Esophagus muscularis mucosa (tissue), 4 donors: ENCODE results near the gene DEDD. TPM values are rescaled to one million over a fixed set of nuclear protein-coding genes. Genes with fewer than 3 reads are reported as not detected.

ENCODE experiments used
- DNase-seq: peaks from one replicate; pipeline ENCODE4 v3.0.0-alpha.2; 2017; ENCODE audit errors: extremely low spot score
- H3K27ac ChIP-seq, 4 donors: fragments of 200-600 bp; sonication (generic); replicated peaks in 1 of 4; 1 replicate in 3 of 4; 2 replicates in 1 of 4; pipeline ENCODE4 v1.5.1; 2016 to 2019; ENCODE audit warnings: mild to moderate bottlenecking in 1 of 4
- H3K27me3 ChIP-seq, 4 donors: fragments of 200-600 bp; sonication (generic); one replicate each; pipeline versions ENCODE4 v1.5.1 to v1.6.0; 2016 to 2019
- H3K36me3 ChIP-seq, 4 donors: fragments of 200-600 bp; sonication (generic); one replicate each; pipeline ENCODE4 v1.5.1; 2016 to 2019
- H3K4me1 ChIP-seq, 4 donors: fragments of 200-600 bp; sonication (generic); one replicate each; pipeline ENCODE4 v1.5.1; 2016 to 2019
- H3K4me3 ChIP-seq, 4 donors: fragments of 200-600 bp; sonication (generic); 1 replicate in 2 of 4; 2 replicates in 2 of 4; pipeline ENCODE4 v1.5.1; 2016 to 2019; ENCODE audit warnings: mild to moderate bottlenecking in 4 of 4, moderate library complexity in 1 of 4
- H3K9me3 ChIP-seq, 4 donors: fragments of 200-600 bp; sonication (generic); 1 replicate in 3 of 4; 2 replicates in 1 of 4; pipeline ENCODE4 v1.5.1; 2016 to 2019
- EP300 ChIP-seq: sonication (generic); formaldehyde crosslinking; IDR thresholded peaks from one replicate; pipeline ENCODE4 v1.6.1; 2017; ENCODE audit warnings: antibody characterized with exemption
- POLR2A ChIP-seq: fragments of 450-650 bp; IDR thresholded peaks from one replicate; pipeline ENCODE4 v1.6.1; 2017; ENCODE audit warnings: antibody characterized with exemption, moderate library complexity, mild to moderate bottlenecking, low read depth
- POLR2AphosphoS5 ChIP-seq, 2 donors: sonication (generic); formaldehyde crosslinking; IDR thresholded peaks; one replicate each; pipeline ENCODE4 v1.6.1; 2017; ENCODE audit warnings: antibody characterized with exemption in 2 of 2
- WGBS: methylation state at CpG from one replicate; pipeline ENCODE4 v1.1.5; 2018; 5-methylcytosine and 5-hydroxymethylcytosine counted together
- intact Hi-C: fragments of 100-400 bp; cut with DNase I; formaldehyde crosslinking; loops from one replicate; pipeline ENCODE4 v1.15.1; 2023
- total RNA-seq, 4 donors: library from RNA; depleted of rRNA; stranded (reverse); fragments of >200 nt; gene quantifications; one replicate each; pipeline versions ENCODE4 v1.1.0 to v1.2.1, GENCODE V29; 2016
- TF ChIP-seq, protein P1 (sequence below), 3 experiments: fragments of 200-600 bp in 2 of 3; fragments of 450-650 bp in 1 of 3; sonication (generic) in 2 of 3; IDR thresholded peaks; one replicate each; pipeline ENCODE4 v1.5.1; 2017 to 2019; ENCODE audit warnings: antibody characterized with exemption in 3 of 3, mild to moderate bottlenecking in 2 of 3, moderate library complexity in 1 of 3

The DEDD gene
- total RNA-seq, 4 donors from 2014 or later, result 37.0 to 82.5 (median 47.7) TPM

GRCh38 chr1:161088587-161089110, 43.8 kb downstream of the DEDD start:
- DNase-seq, result no peak

GRCh38 chr1:161086457-161086856, 46.0 kb downstream of the DEDD start:
- no peak for DNase-seq
- Histone ChIP-seq H3K4me1 (no peaks in the 10 kb centered on the region), H3K36me3 (no peaks in the 10 kb centered on the region), H3K27ac (no peak overlapping the region), H3K4me3 (no peak overlapping the region), H3K27me3 (peaks cover 0 to 17% (median 0%) of the 10 kb centered on the region in 4 donors), H3K9me3 (no peaks in the 10 kb centered on the region)
- 78% methylated on average over 4 of the region's 4 CpGs for WGBS
- intact Hi-C loops, result no loop called here
- TF ChIP-seq POLR2AphosphoS5 (IDR thresholded peaks at IDR 0.05) (no peak), POLR2A (no peak), EP300 (no peak)
- TF ChIP-seq, protein P1, sequence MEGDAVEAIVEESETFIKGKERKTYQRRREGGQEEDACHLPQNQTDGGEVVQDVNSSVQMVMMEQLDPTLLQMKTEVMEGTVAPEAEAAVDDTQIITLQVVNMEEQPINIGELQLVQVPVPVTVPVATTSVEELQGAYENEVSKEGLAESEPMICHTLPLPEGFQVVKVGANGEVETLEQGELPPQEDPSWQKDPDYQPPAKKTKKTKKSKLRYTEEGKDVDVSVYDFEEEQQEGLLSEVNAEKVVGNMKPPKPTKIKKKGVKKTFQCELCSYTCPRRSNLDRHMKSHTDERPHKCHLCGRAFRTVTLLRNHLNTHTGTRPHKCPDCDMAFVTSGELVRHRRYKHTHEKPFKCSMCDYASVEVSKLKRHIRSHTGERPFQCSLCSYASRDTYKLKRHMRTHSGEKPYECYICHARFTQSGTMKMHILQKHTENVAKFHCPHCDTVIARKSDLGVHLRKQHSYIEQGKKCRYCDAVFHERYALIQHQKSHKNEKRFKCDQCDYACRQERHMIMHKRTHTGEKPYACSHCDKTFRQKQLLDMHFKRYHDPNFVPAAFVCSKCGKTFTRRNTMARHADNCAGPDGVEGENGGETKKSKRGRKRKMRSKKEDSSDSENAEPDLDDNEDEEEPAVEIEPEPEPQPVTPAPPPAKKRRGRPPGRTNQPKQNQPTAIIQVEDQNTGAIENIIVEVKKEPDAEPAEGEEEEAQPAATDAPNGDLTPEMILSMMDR (IDR thresholded peaks at IDR 0.05), result no peak

More at GRCh38 chr1:161088587-161089110, 43.8 kb downstream of the DEDD start:
- H3K27me3 ChIP-seq, result peaks cover 0 to 17% (median 0%) of the 10 kb centered on the region in 4 donors
- intact Hi-C loops, result no loop called here
- no peak overlapping the region for H3K27ac ChIP-seq
- no peak for TF ChIP-seq POLR2A
- no peak for TF ChIP-seq EP300
- TF ChIP-seq, protein P1 (IDR thresholded peaks at IDR 0.05), result no peak
- TF ChIP-seq POLR2AphosphoS5 (IDR thresholded peaks at IDR 0.05), result no peak
- 91% methylated on average over 1 of the region's 3 CpGs for WGBS
- H3K36me3 ChIP-seq, result no peaks in the 10 kb centered on the region
- no peak overlapping the region for H3K4me3 ChIP-seq
- no peaks in the 10 kb centered on the region for H3K9me3 ChIP-seq
- no peaks in the 10 kb centered on the region for H3K4me1 ChIP-seq

- no peak for TF ChIP-seq POLR2A
- TF ChIP-seq, protein P1 (IDR thresholded peaks at IDR 0.05), result no peak
- TF ChIP-seq POLR2AphosphoS5 (IDR thresholded peaks at IDR 0.05), result no peak
- TF ChIP-seq EP300, result no peak
- H3K36me3 ChIP-seq, result no peaks in the 10 kb centered on the region
- no peaks in the 10 kb centered on the region for H3K9me3 ChIP-seq
- 44% methylated on average over 1 of the region's 2 CpGs for WGBS
- intact Hi-C loops, result no loop called here
- DNase-seq, result no peak
- H3K27ac ChIP-seq, result no peak overlapping the region
- no peak overlapping the region for H3K4me3 ChIP-seq
- no peaks in the 10 kb centered on the region for H3K4me1 ChIP-seq
- peaks cover 0 to 17% (median 0%) of the 10 kb centered on the region in 4 donors for H3K27me3 ChIP-seq
These were observed 47.3 kb downstream of the DEDD start for GRCh38 chr1:161085165-161085564.

DNA sequence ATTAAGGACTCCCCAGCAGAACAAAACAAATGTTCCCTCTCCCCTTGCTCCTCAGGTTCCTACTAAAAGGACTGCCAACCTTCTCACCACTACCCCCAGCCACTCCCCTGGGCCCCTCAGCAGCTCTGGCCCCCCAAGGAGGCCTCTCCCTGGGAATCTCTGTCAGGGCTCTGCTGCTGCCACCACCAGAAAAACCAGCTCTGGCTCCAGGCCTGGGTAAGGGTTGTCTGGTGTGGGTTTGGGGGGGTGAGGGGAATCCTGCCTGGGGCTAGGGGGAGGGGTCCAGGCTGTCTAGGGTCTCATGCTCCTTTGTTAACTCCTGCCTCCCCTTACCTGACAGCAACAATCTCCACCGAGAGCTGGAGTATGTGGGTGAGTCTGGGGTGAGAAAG, 47.9 kb downstream of the DEDD start:
- no peak overlapping the region for H3K27ac ChIP-seq
- no peaks in the 10 kb centered on the region for H3K4me1 ChIP-seq
- no peaks in the 10 kb centered on the region for H3K9me3 ChIP-seq
- H3K4me3 ChIP-seq, result no peak overlapping the region
- DNase-seq, result no peak
- WGBS, result no CpG with 5 or more reads among the region's 1 CpG
- H3K36me3 ChIP-seq, result no peaks in the 10 kb centered on the region
- H3K27me3 ChIP-seq, result peaks cover 0 to 21% (median 0%) of the 10 kb centered on the region in 4 donors
- intact Hi-C loops, result no loop called here
- TF ChIP-seq POLR2AphosphoS5 (IDR thresholded peaks at IDR 0.05) (no peak), EP300 (no peak), POLR2A (no peak)
- TF ChIP-seq, protein P1 (IDR thresholded peaks at IDR 0.05), result no peak
